ENCODE results near the gene BRS3.

The BRS3 gene

DNA sequence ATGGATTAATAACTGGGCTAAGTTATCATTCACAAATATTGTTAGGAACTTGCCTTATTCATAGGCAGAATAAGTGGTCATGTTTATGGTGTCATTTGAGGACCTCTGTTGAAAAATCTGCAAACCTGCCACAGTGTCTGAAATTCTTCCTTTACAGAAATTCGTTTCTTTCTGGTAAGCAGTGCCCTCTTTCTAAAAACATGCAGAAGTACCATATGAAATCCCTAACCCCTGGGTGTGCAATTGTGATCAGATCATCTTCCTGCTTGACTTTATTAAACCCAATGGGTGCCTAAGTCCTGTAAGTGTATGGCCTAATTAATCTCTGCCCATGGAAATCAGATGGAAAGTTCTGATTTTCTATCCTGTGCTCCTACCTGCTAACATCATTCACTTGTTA lies 5.3 kb downstream of the BRS3 start:
- DNase-seq (ENCODE audit: low read depth in 3 of 3, low spot score in 1 of 3) = no peak

DNA sequence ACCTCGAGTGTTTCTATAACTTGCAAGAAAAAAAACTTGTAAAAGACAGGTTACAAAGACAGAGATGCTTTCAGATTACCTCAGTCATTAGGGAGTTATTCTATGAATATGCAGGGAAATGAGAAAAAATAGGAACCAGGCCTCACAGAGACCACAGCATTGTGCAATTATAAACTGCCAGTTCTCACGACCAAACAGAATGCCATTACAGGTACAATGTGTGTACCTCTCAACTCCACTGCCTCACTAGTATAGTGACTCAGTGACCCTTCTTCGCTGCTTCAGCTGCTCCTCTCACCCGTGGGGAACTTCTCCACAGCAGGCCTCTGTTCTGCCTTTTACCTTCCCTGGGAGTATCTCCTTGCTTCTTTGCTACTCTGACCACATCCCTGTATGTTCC lies 7.3 kb downstream of the BRS3 start:
- no peak for DNase-seq (ENCODE audit: low read depth in 3 of 3, low spot score in 1 of 3)

DNA sequence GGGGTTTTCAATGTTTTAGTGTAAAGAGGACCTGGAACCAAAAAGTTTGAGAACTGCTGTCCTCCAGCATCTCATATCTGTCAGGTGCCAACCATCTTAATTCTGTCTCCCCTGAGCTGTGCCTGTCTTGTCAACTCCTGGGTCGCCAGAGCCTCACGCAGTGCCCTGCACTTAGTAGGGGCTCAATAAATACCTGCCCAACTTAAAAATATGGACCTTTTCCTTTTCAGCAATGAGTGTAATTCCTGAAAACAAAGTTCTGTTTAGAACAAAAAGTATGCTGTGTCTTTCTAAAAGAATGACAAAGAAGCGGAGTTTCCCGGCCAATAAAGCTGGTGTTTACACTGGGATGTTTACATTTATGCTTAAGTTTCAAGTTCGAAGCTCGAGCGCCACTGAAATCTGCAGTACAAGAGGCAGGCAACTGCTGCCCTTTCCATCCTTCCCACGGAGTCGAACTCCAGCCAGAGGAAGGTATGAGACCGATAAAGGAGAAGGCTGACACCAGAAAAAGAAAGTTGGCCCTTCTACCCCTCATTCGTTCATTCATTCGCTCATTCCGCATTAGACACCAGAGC lies 8.5 kb downstream of the BRS3 start:
- no peak for DNase-seq (ENCODE audit: low read depth in 3 of 3, low spot score in 1 of 3)

DNA sequence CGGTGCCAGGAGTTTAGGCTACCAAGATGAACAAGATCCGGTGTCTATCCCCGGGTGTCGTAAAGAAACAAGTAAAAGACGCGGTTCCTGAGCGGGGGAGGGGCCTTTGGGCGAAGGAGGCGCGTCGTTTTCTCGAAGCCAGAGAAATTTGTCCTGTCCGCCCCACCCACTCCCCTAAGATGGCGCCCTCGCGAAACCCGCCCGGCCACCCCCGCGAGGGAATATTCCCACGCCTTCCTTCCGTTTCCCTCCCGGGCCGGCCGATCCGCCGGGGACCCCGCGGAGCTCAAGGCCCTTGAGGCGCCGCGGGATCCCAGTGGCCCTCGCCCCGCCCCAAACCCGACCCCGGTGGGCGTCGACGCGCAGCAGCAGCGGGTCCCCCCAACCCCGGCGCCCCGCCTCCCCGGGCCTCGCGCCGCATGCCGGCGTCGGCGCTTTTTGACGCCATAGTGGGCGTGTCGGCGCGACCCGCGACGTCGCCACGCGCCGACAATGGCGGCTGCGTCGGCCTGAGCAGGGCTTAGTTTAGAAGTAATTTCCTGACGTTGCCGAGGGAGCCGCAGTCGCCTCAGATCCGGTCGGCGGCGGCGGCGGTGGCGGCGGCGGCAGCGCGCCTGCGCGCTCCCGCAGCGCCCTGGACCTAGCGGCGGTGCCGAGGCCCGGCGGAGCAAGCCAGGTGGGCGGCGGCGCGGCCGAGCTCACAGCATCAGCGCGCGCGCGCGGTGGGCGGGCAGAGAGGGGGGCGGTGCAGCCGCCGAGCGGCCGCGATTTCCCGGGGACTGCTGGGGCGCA lies 9.2 kb downstream of the BRS3 start:
- DNase-seq (ENCODE audit: low read depth in 3 of 3, low spot score in 1 of 3) = peak; percentile 66 to 67 (median 67)

DNA sequence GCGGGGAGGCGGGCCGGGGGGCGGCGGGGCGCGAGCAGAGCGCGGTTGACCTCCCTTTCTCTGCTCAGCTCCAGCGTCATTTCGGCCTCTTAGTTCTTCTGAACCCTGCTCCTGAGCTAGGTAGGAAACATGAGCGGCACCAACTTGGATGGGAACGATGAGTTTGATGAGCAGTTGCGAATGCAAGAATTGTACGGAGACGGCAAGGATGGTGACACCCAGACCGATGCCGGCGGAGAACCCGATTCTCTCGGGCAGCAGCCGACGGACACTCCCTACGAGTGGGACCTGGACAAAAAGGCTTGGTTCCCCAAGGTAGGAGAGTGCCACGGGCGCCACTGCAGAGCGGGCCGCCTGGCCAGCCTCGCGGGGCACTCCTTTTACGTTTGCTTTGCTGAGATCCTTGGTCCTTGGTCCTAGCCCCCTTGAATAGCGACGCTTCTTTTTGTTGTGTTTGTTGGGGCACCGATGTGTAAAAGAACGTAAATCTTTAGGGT lies 9.9 kb downstream of the BRS3 start, which contains the start of gene HTATSF1:
HTATSF1 (plus strand) TSS at position 37 of the 497 bp plus-strand sequence; CDS start at position 130, 93 bp downstream.
- no peak for DNase-seq (ENCODE audit: low read depth in 3 of 3, low spot score in 1 of 3)

DNA sequence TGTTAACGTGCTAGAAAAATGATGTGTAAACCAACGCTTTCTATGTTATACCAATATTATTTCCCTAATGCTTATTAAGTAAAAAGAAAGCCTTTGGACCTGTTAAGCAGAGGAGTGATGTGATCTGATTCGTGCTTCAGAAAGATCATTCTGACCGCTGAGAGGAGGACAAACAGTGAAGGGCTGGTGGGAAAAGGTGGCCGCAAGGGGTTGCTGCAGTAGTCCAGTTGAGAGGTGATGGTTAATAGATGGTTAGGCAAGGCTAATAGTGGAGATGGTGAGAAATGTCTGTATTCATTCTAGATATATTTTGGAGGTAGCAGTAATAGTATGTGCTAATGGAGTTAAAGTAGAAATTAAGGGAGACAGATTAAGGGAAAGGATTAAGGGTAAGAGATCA lies 31.3 kb downstream of the BRS3 start:
- DNase-seq (ENCODE audit: low read depth in 3 of 3, low spot score in 1 of 3) = no peak

DNA sequence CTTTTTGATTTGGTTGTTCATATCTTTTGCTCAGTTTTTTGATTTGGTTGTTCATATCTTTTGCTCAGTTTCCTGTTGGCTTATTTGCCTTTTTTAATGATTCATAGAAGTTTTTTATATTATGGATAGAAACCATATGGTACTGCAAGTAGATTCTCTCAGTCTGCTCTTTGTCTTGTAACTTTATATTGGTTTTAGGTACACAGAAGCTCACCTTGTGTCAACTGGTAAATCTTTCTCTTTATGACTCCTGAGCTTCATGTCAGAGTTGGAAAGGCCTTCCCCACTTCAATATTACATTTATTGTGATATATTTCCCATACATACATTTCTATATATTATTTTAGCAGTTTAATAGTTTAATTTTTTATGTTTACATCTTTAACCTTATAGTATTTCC lies 36.0 kb downstream of the BRS3 start:
- DNase-seq (ENCODE audit: low read depth in 3 of 3, low spot score in 1 of 3) = no peak

DNA sequence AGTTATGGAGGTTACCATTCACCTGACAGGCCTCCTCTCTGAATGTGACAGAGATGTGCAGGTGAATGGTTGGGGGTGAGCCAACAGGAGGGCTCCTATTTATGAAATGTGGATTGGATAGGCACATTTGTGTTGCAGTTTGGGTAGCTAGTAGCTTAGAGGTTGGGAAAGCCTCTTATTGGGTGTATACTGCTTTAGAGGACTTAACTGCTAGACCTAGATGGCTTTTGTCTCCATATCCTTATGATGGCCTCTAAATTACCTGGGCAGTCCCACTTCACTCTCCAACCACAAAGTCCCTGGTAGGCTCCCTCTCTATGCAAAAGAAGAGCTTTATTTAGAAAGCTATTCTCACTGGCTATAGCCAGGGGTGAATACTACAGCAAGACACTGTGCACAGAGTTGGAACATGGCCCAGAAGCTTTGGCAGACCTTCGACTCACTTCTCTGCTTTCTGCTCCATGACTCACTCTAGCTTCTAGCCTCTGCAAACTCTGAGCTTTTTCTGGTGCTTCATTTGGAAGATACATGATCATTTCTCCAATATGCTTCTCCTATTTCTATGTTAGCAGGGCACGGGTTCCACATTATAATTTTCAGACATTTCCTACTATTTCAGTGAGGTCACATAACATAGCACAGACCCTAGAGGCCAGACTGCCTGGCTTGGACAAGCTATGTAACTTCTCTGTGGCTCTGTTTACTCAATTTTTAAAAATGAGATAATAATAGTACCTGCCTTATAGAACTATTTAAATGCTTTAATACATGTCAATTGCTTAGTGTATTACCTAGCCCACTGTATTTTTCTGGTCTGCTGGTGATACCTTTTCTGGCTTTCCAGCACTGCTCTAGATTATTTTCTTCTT lies 38.2 kb downstream of the BRS3 start:
- no peak for DNase-seq (ENCODE audit: low read depth in 3 of 3, low spot score in 1 of 3)

DNA sequence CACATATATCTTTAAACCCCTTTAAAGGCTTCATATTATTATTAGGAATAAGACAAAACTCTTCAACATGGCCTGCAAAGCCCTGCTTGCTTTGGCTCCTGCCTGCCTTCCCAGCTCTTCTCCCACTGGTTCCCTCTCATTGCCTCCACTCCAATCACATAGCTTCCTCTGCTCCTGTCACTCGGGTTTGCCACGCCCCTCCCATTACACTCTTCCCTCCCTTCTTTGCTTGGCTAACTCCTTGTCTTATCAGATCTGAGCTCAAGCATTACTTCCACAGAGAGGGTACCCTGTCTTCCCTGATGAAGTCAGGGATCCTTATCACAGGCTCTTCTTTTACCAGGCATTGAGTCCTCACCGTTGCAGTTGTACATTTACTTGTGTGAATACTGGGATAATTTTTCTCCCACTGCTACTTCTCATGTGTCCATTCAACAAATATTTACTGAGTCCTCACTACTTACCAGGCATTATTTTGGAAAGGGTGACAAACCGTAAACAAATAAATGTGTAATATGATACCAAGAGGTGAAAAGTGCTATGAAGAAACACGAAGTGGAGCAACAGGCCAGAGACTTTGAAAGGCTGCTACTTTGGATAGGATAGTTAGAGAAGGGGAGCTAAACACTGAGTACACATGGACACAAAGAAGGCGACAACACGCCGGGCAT lies 41.0 kb downstream of the BRS3 start:
- DNase-seq (ENCODE audit: low read depth in 3 of 3, low spot score in 1 of 3) = no peak

DNA sequence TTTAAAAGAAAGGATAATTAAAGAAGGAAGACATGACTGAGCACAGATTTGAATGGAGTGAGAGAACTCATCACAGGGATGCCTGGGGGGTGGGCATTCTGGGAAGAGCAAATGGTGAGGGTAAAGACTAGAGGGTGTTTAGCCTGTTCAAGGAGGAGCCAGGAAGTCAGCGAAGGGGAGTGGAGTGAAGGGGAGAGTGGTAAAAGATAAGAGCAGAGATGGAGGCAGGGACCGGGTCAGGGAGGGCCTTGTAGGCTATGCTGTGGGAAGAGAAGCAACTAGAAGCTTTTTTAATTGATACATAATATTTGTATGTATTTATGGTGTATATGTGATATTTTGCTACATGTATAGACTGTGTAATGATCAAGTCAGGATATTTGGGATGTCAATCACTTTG lies 42.0 kb downstream of the BRS3 start:
- DNase-seq (ENCODE audit: low read depth in 3 of 3, low spot score in 1 of 3) = no peak

DNA sequence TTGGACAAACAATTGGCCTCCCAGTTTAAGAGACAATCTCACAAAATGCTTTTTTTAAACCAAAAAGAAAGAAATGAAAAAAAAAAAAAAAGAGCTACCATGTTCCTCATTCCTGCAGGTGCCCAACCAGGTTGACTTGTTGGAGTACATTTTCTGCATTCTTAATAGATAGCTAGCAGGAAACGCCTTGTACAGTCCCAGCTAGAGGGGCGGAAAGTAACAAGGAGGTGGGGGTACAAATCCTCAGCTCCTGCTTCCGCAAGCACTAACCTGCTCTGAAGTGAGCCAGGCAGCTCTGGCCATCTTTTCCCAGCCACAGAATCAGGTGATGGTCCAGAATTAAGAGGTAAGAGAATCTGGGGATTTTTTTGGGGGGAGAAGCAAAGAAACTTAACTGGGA lies 44.2 kb downstream of the BRS3 start, which contains the start of gene VGLL1:
VGLL1 (plus strand) TSS at position 265 of the 400 bp plus-strand sequence. CDS start 3,806 bp downstream, outside the sequence.
- DNase-seq (ENCODE audit: low read depth in 3 of 3, low spot score in 1 of 3) = no peak

DNA sequence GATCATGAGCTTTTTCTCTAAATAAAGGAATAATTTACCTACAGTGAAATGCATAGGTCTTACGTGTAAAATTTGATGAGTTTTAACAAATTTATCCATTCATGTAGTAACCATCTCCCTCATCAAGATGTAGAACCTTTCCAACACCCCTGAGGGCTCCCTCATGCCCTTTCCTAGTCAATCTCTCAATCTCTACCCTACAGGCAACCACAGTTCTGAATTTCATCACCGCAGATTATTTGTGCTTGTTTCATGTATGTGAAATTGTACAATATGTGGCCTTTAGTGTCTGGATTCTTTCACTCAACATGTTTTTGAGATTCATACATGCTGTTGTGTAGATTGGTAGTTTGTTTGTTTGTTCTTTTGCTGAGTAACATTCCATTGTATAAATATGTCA lies 46.4 kb downstream of the BRS3 start:
- no peak for DNase-seq (ENCODE audit: low read depth in 3 of 3, low spot score in 1 of 3)

DNA sequence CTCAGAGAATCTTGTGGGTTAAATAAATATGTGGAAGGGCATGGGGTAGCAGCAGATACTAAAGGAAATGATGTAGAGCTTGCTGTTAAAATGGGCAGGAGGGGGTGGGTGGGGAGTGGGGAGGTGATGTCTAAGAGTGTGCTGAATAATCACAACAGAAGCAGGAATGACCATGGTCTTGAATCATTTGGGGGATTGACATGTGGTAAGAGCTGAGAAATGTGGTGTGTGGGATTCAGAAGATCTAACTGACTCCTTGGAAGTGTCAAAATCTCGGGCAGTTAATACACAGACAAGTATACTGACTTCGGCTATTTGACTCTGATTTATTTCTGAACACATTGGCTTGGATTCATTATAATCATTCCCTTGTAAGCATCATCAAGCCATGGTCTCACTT lies 51.1 kb downstream of the BRS3 start:
- no peak for DNase-seq (ENCODE audit: low read depth in 3 of 3, low spot score in 1 of 3)

DNA sequence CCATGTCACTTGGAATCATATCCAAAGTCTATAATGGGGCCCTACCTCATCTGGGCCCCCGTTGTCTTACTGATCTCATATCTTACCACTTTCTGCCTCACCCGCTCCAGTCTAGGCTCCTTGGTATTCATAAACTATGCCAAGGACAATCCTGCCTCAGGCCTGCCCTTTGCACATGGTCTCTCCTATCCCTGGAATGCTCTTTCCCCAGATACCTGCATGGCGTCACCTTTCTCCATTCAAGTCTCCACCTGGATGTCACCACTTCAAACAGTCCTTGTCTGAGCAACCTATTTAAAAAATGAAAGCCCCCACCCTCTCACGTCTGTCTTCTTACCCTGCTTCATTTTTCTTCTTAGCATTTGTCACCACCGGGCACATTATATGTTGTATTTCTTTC lies 52.5 kb downstream of the BRS3 start:
- DNase-seq (ENCODE audit: low read depth in 3 of 3, low spot score in 1 of 3) = no peak

DNA sequence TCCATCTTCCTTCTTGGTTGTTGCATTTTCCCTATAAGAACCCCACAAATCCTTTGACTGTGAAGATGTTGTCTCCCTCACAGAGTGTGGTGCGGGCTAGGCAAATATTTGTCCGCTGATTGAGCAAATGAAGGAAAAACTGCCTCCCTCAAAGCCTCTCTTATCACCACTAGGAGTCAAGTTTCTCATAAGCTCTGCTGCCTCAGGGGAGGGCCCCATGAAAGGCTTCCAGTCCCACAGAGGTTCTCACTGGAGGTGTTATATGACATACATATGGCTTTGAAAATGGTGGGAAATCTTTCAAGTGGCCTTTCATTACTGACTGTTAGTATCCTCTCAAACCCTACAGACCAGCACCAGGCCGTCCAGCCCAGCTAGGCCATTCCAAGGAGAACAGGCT lies 53.5 kb downstream of the BRS3 start:
- DNase-seq (ENCODE audit: low read depth in 3 of 3, low spot score in 1 of 3) = no peak

DNA sequence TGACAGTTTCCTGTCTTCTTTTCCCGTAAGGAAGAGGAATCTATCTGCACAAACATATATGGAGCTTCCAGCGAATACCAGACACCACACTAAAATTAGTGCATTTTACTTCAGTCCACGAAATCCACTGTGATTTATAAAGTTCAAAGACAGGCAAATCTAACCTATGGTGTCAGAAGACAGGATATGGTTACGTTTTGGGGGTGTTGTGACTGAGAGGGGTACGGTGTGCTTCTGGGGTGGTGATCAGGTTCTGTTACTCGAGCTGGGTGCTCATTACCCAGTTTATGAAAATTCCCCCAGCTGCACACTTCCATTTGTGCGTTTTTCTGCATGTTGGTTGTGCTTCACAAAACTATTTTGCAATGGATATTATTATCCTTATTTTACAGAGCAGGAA lies 54.5 kb downstream of the BRS3 start:
- no peak for DNase-seq (ENCODE audit: low read depth in 3 of 3, low spot score in 1 of 3)

Measured in stimulated activated CD4-positive, alpha-beta T cell treated with anti-CD3 and anti-CD28 coated beads, TNF-alpha, amount 100 ng/mL, for 1 hour (primary cell).